ENCODE data around the gene CEP89. TPM values are rescaled to one million over a fixed set of nuclear protein-coding genes. Genes with fewer than 3 reads are reported as not detected.
"Not testable (repeated sequence)": the region's sequence is repeated elsewhere in the genome, so short reads cannot be mapped to it uniquely, and the experiment has no call there.

The CEP89 gene
- polyA plus RNA-seq, 1 donor = 18.3 TPM

- not testable (repeated sequence) for DNase-seq
These were observed 139.7 kb downstream of the CEP89 start for GRCh38 chr19:32832094-32832493.

- no peak for DNase-seq
These were observed 140.1 kb downstream of the CEP89 start for GRCh38 chr19:32831611-32832010.

GRCh38 chr19:32830231-32831014 is 141.3 kb downstream of the CEP89 start:
- DNase-seq = no peak

GRCh38 chr19:32829345-32829896 is 142.3 kb downstream of the CEP89 start:
- no peak for DNase-seq

GRCh38 chr19:32828643-32829344 is 143.0 kb downstream of the CEP89 start:
- DNase-seq = no peak

GRCh38 chr19:32828139-32828538 is 143.6 kb downstream of the CEP89 start:
- DNase-seq = no peak

Other genes starting within 250 kb of the CEP89 start
- gene SLC7A9, start 102.2 kb downstream of the CEP89 start, polyA plus RNA-seq (ENCODE audit: insufficient read length) = 0.61 TPM
- gene FAAP24, start 284 bp upstream of the CEP89 start, polyA plus RNA-seq (ENCODE audit: insufficient read length) = 1.3 TPM
- gene RHPN2, start 92.9 kb upstream of the CEP89 start, polyA plus RNA-seq (ENCODE audit: insufficient read length) = 0.84 TPM
- gene GPATCH1, start 109.2 kb upstream of the CEP89 start, polyA plus RNA-seq (ENCODE audit: insufficient read length) = 9.5 TPM
- gene WDR88, start 160.2 kb upstream of the CEP89 start, polyA plus RNA-seq (ENCODE audit: insufficient read length) = 0.63 TPM
- gene LRP3, start 222.4 kb upstream of the CEP89 start, polyA plus RNA-seq (ENCODE audit: insufficient read length) = 22.4 TPM